Neural progenitor cell (in vitro differentiated cells): Measurements from ENCODE around the gene FSTL4. TPM values are rescaled to one million over a fixed set of nuclear protein-coding genes. Genes with fewer than 3 reads are reported as not detected.

Experiments used
- DNase-seq: peaks from one replicate; pipeline ENCODE4 v3.0.0-alpha.2; 2016; ENCODE audit warnings: low spot score
- H2AFZ ChIP-seq: fragments of 200-600 bp; sonication (generic); replicated peaks from 2 replicates; pipeline ENCODE4 v1.6.1; 2016; ENCODE audit warnings: antibody characterized with exemption
- H3F3A ChIP-seq: fragments of 200-600 bp; sonication (generic); 2 replicates; pipeline ENCODE4 v1.6.1; 2016; ENCODE audit warnings: antibody characterized with exemption, low read depth
- H3K27ac ChIP-seq: fragments of 200-600 bp; sonication (generic); 2 replicates; pipeline ENCODE4 v1.5.1; 2016; ENCODE audit warnings: mild to moderate bottlenecking
- H3K27me3 ChIP-seq: fragments of 200-600 bp; sonication (generic); 2 replicates; pipeline ENCODE4 v1.6.1; 2016; ENCODE audit warnings: mild to moderate bottlenecking, moderate library complexity
- H3K36me3 ChIP-seq: fragments of 200-600 bp; sonication (generic); 2 replicates; pipeline ENCODE4 v1.5.1; 2016
- H3K4me1 ChIP-seq: fragments of 200-600 bp; sonication (generic); 2 replicates; pipeline ENCODE4 v1.6.1; 2016; ENCODE audit warnings: mixed run types
- H3K4me2 ChIP-seq: fragments of 200-600 bp; sonication (generic); 2 replicates; pipeline ENCODE4 v1.6.1; 2016
- H3K4me3 ChIP-seq: fragments of 200-600 bp; sonication (generic); 2 replicates; pipeline ENCODE4 v1.5.1; 2016
- H3K79me2 ChIP-seq: fragments of 200-600 bp; sonication (generic); 2 replicates; pipeline ENCODE4 v1.6.1; 2016; ENCODE audit warnings: low read depth
- H3K9ac ChIP-seq: fragments of 200-600 bp; sonication (generic); 2 replicates; pipeline ENCODE4 v1.6.1; 2016
- H3K9me3 ChIP-seq: fragments of 200-600 bp; sonication (generic); 2 replicates; pipeline ENCODE4 v1.5.1; 2016; ENCODE audit warnings: low read depth
- H4K20me1 ChIP-seq: fragments of 200-600 bp; sonication (generic); 2 replicates; pipeline ENCODE4 v1.6.1; 2016; ENCODE audit warnings: low read depth
- H3K27ac Mint-ChIP-seq: 3 replicates; pipeline ENCODE4 v1.8.0; 2021; ENCODE audit warnings: mixed read lengths
- H3K27me3 Mint-ChIP-seq: 2 replicates; pipeline ENCODE4 v1.8.0; 2022; ENCODE audit warnings: low read depth, mild to moderate bottlenecking, inconsistent platforms, moderate library complexity, mixed read lengths; ENCODE audit not compliant: insufficient read depth
- H3K36me3 Mint-ChIP-seq: 3 replicates; pipeline ENCODE4 v1.8.0; 2021; ENCODE audit warnings: mixed read lengths
- H3K4me1 Mint-ChIP-seq: 3 replicates; pipeline ENCODE4 v1.8.0; 2021; ENCODE audit warnings: mixed read lengths
- H3K4me3 Mint-ChIP-seq: 3 replicates; pipeline ENCODE4 v1.8.0; 2021; ENCODE audit warnings: mild to moderate bottlenecking, moderate library complexity, mixed read lengths
- H3K9me3 Mint-ChIP-seq: 3 replicates; pipeline ENCODE4 v1.8.0; 2020; ENCODE audit warnings: mixed read lengths
- EZH2 ChIP-seq: fragments of 200-600 bp; sonication (generic); IDR thresholded peaks from 2 replicates; pipeline ENCODE4 v1.6.1; 2017; ENCODE audit warnings: antibody characterized with exemption, mild to moderate bottlenecking, moderate library complexity
- EZH2phosphoT487 ChIP-seq: fragments of 200-600 bp; sonication (generic); IDR thresholded peaks from 2 replicates; pipeline ENCODE4 v1.6.1; 2017; ENCODE audit warnings: antibody characterized with exemption
- total RNA-seq: library from RNA; depleted of rRNA; stranded (reverse); fragments of >200 nt; gene quantifications from 2 replicates; pipeline ENCODE4 v1.2.3, GENCODE V29; 2015; ENCODE audit warnings: low replicate concordance
- TF ChIP-seq, protein P1 (sequence below): fragments of 200-600 bp; sonication (generic); IDR thresholded peaks from 2 replicates; pipeline ENCODE4 v1.5.1; 2017; ENCODE audit warnings: antibody characterized with exemption, mild to moderate bottlenecking

Gene FSTL4
- total RNA-seq, 1 donor from 2014 or later: 0.95 TPM

- Histone ChIP-seq H3K9ac (no peak overlapping the region), H3K4me2 (no peak overlapping the region), H4K20me1 (no peaks in the 10 kb centered on the region), H3K4me3 (no peak overlapping the region), H3K36me3 (no peaks in the 10 kb centered on the region), H3K27me3 (no peaks in the 10 kb centered on the region), H3K4me1 (no peaks in the 10 kb centered on the region), H3K9me3 (no peaks in the 10 kb centered on the region), H3K27ac (no peak overlapping the region), H3K79me2 (no peaks in the 10 kb centered on the region), H3F3A (no peaks in the 10 kb centered on the region), H2AFZ (no peak overlapping the region)
- peaks cover 12% of the 10 kb centered on the region for H3K4me1 Mint-ChIP-seq
- DNase-seq: peak; percentile 21
- peaks cover 9% of the 10 kb centered on the region for H3K27me3 Mint-ChIP-seq
- TF ChIP-seq EZH2phosphoT487: no peak
- no peak for TF ChIP-seq EZH2
- TF ChIP-seq, protein P1, sequence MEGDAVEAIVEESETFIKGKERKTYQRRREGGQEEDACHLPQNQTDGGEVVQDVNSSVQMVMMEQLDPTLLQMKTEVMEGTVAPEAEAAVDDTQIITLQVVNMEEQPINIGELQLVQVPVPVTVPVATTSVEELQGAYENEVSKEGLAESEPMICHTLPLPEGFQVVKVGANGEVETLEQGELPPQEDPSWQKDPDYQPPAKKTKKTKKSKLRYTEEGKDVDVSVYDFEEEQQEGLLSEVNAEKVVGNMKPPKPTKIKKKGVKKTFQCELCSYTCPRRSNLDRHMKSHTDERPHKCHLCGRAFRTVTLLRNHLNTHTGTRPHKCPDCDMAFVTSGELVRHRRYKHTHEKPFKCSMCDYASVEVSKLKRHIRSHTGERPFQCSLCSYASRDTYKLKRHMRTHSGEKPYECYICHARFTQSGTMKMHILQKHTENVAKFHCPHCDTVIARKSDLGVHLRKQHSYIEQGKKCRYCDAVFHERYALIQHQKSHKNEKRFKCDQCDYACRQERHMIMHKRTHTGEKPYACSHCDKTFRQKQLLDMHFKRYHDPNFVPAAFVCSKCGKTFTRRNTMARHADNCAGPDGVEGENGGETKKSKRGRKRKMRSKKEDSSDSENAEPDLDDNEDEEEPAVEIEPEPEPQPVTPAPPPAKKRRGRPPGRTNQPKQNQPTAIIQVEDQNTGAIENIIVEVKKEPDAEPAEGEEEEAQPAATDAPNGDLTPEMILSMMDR: no peak
- no peak overlapping the region for H3K4me3 Mint-ChIP-seq
- H3K9me3 Mint-ChIP-seq: no peaks in the 10 kb centered on the region
- H3K36me3 Mint-ChIP-seq: no peaks in the 10 kb centered on the region
- H3K27ac Mint-ChIP-seq: no peak overlapping the region
Measured at GRCh38 chr5:133295520-133295919, 316.8 kb downstream of the FSTL4 start.

GRCh38 chr5:133294380-133294779 lies 318.0 kb downstream of the FSTL4 start:
- TF ChIP-seq EZH2: no peak
- TF ChIP-seq EZH2phosphoT487: no peak
- TF ChIP-seq, protein P1: no peak
- H3K27me3 Mint-ChIP-seq: peaks cover 7% of the 10 kb centered on the region
- no peaks in the 10 kb centered on the region for H3F3A ChIP-seq
- no peaks in the 10 kb centered on the region for H3K9me3 Mint-ChIP-seq
- no peaks in the 10 kb centered on the region for H4K20me1 ChIP-seq
- H3K27ac ChIP-seq: no peak overlapping the region
- no peaks in the 10 kb centered on the region for H3K4me1 ChIP-seq
- H2AFZ ChIP-seq: no peak overlapping the region
- H3K9me3 ChIP-seq: no peaks in the 10 kb centered on the region
- H3K4me2 ChIP-seq: no peak overlapping the region
- H3K4me3 ChIP-seq: no peak overlapping the region
- no peak overlapping the region for H3K4me3 Mint-ChIP-seq
- no peak for DNase-seq
- H3K9ac ChIP-seq: no peak overlapping the region
- H3K36me3 ChIP-seq: no peaks in the 10 kb centered on the region
- H3K27me3 ChIP-seq: no peaks in the 10 kb centered on the region
- H3K79me2 ChIP-seq: no peaks in the 10 kb centered on the region
- H3K4me1 Mint-ChIP-seq: peaks cover 17% of the 10 kb centered on the region
- no peak overlapping the region for H3K27ac Mint-ChIP-seq
- no peaks in the 10 kb centered on the region for H3K36me3 Mint-ChIP-seq

DNA sequence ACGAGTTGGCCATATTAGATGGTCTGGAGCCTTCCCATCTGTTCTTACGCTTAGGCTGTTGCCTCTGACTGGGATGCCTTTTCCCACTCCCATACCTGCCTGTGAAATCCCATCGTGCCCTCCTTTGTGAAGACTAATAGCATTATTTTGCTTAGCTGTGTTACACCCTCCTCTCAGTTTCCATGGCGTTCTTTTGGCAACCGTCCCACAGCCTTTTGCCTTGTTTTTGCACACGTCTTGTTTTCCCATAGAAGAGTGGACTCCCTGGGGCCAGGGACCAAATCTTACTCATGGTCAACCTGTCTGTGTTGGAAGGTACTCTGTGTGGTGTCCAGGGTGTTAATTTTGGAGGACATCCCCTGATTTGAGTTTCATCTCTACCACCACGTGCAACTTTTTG lies 318.4 kb downstream of the FSTL4 start:
- Histone ChIP-seq H2AFZ (no peak overlapping the region), H3F3A (no peaks in the 10 kb centered on the region), H4K20me1 (no peaks in the 10 kb centered on the region), H3K9me3 (no peaks in the 10 kb centered on the region), H3K4me3 (no peak overlapping the region), H3K4me1 (no peaks in the 10 kb centered on the region), H3K9ac (no peak overlapping the region), H3K79me2 (no peaks in the 10 kb centered on the region), H3K27ac (no peak overlapping the region), H3K36me3 (no peaks in the 10 kb centered on the region), H3K27me3 (no peaks in the 10 kb centered on the region), H3K4me2 (no peak overlapping the region)
- no peak overlapping the region for H3K4me3 Mint-ChIP-seq
- no peak for DNase-seq
- no peak overlapping the region for H3K27ac Mint-ChIP-seq
- peaks cover 16% of the 10 kb centered on the region for H3K4me1 Mint-ChIP-seq
- TF ChIP-seq EZH2phosphoT487 (no peak), EZH2 (no peak)
- TF ChIP-seq, protein P1: no peak
- H3K27me3 Mint-ChIP-seq: peaks cover 7% of the 10 kb centered on the region
- H3K9me3 Mint-ChIP-seq: no peaks in the 10 kb centered on the region
- no peaks in the 10 kb centered on the region for H3K36me3 Mint-ChIP-seq
